GM19395 (cell line): Measurements from ENCODE around the gene SLC22A31.

ENCODE experiments used
- ATAC-seq: cut with Tn5 transposase; IDR thresholded peaks from one replicate; pipeline ENCODE4 v1.9.1; 2021; ENCODE audit warnings: mild to moderate bottlenecking, moderate library complexity; ENCODE audit not compliant: unreplicated experiment

The SLC22A31 gene

DNA sequence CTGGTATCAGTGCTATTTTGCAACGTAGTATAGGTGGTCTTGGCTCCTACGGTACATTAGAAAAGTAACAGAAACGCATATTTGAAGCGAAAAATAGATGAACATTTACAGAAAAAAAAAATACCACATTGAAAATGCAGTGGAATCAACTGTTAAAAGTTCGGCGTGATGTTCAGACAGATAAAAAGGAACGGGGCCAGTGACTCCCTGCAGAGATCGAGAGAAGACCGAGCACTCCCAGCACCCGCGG lies 16.7 kb upstream of the SLC22A31 start:
- ATAC-seq = no peak

- peak; percentile 52 for ATAC-seq
Measured at GRCh38 chr16:89216315-89217137, 16.2 kb upstream of the SLC22A31 start.

- ATAC-seq = no peak
Measured at GRCh38 chr16:89210904-89211515, 10.7 kb upstream of the SLC22A31 start.

- ATAC-seq = no peak
Measured at GRCh38 chr16:89210165-89210903, 10.0 kb upstream of the SLC22A31 start.

DNA sequence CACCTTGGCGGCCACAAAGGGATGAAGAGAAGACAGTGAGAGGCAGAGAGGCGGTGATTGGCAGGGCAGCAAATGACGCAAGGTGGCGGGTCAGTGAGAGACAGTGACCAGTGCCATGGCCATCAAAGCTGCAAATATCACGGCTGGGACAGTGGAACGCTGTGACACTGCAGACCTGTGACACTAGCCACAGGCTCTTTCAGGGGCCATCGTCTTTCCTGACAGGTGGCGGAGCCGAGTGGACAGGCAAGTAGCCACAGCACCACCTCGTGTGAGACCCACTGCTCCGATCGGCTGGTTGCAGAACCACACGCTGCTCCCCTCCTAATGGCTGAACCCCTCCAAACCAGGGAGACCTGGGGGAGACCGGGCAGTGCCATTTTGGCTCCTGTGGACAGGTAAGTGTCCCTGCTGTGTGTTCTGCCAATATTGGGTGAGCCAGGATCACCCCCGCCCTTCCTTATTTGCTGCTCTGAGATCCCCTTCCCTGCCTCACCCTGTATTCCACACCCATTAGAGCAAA lies 9.2 kb upstream of the SLC22A31 start:
- ATAC-seq = no peak

DNA sequence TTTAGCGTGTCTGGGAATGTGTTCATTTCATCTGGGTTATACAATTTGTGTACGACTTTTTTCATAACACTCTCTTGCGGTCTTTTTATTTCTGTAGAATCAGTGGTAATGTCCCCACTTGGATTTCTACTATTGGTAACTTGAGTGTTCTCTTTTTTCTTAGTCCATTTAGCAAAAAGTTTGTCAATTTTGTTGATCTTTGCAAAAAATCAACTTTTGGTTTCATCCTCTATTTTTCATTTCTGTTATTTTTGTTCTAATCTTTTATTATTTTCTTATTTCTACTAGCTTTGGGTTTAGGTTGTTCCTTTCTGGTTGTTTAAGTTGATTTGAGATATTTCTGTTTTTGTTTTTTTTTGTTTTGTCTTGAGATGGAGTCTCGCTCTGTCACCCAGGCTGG lies 7.7 kb upstream of the SLC22A31 start:
- ATAC-seq = no peak

DNA sequence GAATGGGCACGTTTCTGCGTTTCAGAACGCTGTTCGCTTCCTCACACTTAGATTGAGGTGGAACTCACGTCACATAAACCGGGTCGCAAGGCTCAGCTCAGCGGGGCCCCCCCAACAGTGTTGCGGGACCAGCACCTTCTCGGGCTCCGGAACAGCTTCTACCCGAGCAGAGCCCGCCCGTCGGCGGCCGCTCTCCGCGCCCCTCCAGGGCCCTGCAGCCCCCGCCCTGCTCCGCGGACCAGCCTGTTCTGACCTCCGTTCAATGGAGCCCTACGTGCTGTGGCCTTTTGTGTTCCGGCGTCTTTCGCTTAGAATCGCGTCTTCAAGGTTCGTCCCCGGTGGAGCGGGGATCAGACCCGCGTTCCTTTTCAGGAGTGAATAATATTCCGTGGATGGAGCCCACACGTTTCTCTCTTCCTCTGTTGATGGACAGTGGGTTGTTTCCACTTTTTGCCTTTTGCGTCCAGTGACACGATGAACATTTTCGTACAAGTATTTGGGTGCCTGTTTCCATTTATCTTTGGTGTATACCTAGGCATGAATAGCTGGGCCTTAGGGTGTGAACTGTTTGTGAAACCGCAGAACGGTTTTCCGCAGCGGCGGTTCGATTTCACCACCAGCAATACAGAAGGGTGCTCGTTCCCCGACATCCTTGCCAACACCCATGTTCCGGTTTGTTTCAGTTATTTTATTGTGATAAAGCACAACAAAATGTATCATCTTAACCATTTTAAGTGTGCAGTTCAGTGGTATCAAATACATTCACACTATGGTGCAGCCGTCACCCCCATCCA lies 2.3 kb upstream of the SLC22A31 start:
- ATAC-seq = no peak

GRCh38 chr16:89201439-89202377 lies 1.4 kb upstream of the SLC22A31 start:
- no peak for ATAC-seq

GRCh38 chr16:89200850-89201411 lies 594 bp upstream of the SLC22A31 start:
- ATAC-seq = no peak

DNA sequence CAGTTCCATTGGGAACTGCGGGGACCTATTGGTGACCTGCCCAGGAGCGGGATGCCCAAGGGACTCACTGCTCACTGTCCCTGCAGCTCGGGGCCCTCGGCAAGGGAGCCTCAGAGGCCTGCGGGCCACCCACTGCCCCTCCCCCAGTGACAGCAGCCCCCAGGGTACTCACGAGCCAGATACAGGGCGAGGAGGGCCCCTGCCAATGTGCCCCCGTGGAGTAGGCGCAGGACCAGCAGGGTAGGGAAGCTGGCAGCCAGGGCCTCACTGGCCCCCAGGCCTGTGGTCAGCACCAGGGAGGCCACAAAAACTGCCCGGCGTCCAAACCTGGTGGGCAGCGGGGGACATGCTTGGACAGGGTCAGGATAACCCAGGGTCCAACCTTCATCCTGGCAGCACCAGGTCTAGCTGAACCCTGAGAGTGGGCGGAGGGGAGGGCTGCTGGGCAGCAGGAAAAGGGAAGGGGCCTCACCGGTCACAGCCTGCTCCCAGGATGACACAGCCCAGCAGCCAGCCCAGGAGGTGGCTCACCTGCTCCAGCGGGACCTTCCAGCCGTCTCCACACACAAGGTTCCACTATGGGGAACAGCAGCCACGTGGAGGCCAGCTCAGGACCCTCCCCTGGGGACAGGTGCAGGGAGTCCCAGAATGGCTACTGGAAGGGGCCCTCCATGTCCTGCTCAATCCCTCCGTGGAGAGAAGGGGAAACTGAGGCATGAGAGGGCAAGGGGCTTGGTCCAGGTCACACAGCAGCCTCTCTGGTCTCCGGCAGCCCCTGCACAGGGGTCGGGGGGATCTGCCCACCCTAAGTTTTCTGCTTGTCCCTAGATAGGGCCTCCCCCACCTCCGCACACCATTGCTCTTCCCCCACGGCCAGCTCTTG lies 855 bp downstream of the SLC22A31 start:
- no peak for ATAC-seq

DNA sequence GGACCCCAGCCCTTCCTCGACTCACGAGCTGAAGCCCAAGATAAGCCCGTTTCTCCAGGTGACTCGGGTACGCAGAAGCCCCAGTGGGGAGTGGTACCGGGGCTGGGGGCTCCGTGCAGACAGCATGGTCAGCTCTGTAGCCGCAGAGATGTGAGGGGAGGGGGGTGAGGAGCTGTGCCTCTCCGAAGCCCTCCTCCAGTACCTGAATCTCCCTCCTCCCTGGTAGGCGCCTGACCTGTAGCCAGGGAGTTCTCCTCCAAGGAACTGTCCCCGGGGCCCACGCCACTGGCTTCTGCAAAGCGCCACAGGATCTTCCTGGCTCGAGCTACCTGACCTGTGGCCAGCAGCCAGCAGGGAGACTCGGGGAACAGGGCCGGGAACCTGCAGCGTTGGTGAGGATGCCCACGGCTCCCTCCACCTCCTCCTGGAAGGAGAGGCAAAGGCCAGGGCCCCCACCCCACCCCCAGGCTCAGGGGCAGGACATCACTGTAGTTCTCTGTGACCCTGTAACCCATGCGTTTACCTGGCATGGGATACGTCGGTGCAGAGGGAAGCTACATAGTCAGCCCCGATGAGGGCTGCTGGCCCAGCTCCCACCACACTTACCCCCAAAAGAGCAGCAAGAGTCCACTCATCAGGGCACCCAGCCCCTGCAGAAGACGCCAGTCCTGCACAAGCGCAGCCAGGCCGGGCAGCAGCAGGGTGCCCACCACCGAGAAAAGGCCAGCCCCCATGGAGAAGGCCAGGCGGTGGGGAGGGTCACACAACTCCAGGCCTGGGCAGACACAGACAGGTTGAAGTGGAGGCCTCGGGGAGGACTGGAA lies 1.7 kb downstream of the SLC22A31 start:
- ATAC-seq = no peak

DNA sequence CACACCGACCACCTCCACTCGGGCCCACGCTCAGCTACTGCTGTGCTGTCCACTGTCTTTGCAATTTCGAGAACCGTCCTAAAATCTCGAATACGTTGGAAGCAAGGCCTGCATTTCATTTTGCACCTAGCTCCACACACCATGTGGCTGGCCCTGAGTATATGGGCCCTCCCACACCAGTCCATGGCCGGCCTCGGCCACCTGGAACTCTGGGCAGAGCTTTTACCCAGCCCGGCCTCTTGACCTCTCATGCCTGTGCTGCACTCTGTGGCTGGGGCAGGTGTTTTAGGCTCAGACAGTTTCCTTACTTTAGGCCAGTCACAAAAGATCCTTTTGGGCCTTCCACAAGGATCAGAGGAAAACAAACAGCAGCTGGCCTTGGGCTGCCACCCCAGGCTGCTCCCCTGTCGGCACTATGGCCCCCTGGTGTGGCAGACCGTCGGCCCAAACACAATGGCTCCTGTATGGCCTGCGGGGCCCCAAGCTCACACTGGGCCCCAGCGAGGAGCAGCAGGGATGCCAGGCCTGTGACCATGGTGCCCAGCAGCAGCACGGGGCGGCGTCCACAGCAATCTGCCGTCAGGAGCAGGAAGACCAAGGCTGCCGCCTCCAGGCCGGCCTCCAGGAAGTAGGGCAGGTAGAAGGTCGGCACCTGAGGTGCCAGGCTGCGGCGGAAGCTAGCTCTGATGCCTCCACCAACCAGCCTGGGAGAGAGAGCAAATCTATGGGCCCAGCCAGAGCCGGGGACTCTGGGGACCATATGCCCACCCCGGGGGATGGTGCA lies 2.5 kb downstream of the SLC22A31 start:
- no peak for ATAC-seq

DNA sequence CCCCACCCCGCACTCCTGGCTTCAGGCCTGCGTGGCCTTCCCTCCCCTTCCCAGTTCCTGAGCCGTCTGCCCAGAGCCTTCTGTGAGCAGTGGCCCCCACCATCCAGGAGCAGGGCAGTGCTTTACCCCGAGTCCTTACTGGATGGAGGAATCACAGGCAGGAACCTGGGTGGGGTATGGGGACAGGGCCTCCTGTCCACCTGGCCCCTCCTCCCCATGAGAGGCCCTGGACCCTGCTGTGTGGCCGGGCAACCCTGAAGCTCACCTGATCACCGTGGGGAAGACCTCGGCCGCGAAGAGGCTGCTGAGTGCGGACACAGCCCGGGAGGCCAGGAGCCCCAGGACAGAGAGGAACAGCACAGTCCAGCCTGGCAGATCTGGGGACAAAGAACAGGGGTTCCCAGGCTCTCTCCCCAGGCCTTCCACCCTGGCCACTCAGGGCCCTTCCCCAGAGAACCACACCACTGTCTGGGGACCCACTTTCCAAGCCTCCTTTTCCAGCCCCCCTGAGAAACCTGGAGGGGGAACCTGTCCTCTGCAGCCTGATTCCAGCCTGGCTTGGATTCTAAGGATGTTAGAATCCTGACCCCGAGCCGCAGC lies 3.2 kb downstream of the SLC22A31 start:
- ATAC-seq = no peak

- no peak for ATAC-seq
Measured at GRCh38 chr16:89195521-89196171, 4.7 kb downstream of the SLC22A31 start.

- no peak for ATAC-seq
Measured at GRCh38 chr16:89194340-89195311, 5.7 kb downstream of the SLC22A31 start.
